GM23248 (cell line): ENCODE results near the gene TCP11.
"Not testable (repeated sequence)": the region's sequence is repeated elsewhere in the genome, so short reads cannot be mapped to it uniquely, and the experiment has no call there.

Source experiments
- EZH2 ChIP-seq: fragments of 200-600 bp; sonication (generic); IDR thresholded peaks from 2 replicates; pipeline ENCODE4 v1.6.1; 2018; ENCODE audit warnings: antibody characterized with exemption, mild to moderate bottlenecking; ENCODE audit not compliant: insufficient read depth, poor library complexity, severe bottlenecking
- EZH2phosphoT487 ChIP-seq: fragments of 200-600 bp; sonication (generic); IDR thresholded peaks from 2 replicates; pipeline ENCODE4 v1.6.1; 2018; ENCODE audit warnings: antibody characterized with exemption, moderate library complexity, mild to moderate bottlenecking, low read depth; ENCODE audit not compliant: insufficient read depth

DNA sequence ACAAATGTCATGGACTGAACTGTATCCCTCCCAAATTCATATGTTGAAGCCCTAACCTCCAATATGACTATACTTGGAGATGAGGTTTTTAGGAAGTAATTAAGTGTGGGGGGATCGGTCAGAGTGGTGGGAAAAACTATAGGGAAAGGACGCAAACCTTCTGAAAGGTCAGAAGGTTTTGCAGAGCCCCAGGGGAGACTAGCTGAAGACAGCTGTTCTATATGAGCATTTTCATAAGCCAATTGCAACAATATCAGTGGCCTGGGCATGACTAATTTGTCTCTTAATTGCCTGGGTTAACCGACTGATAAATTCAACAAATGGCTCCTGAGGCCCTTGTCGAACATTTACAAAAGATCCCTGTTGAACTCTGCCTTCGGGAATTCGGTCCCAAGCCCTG lies 35.1 kb downstream of the TCP11 start:
- not testable (repeated sequence) for TF ChIP-seq EZH2, EZH2phosphoT487
